GM19467 (cell line): Measurements from ENCODE around the gene NRM.

Source experiments
- ATAC-seq: cut with Tn5 transposase; IDR thresholded peaks from one replicate; pipeline ENCODE4 v1.9.1; 2021; ENCODE audit warnings: mild to moderate bottlenecking, moderate library complexity; ENCODE audit not compliant: unreplicated experiment

NRM gene

GRCh38 chr6:30689985-30690384 lies 799 bp downstream of the NRM start:
- no peak for ATAC-seq

DNA sequence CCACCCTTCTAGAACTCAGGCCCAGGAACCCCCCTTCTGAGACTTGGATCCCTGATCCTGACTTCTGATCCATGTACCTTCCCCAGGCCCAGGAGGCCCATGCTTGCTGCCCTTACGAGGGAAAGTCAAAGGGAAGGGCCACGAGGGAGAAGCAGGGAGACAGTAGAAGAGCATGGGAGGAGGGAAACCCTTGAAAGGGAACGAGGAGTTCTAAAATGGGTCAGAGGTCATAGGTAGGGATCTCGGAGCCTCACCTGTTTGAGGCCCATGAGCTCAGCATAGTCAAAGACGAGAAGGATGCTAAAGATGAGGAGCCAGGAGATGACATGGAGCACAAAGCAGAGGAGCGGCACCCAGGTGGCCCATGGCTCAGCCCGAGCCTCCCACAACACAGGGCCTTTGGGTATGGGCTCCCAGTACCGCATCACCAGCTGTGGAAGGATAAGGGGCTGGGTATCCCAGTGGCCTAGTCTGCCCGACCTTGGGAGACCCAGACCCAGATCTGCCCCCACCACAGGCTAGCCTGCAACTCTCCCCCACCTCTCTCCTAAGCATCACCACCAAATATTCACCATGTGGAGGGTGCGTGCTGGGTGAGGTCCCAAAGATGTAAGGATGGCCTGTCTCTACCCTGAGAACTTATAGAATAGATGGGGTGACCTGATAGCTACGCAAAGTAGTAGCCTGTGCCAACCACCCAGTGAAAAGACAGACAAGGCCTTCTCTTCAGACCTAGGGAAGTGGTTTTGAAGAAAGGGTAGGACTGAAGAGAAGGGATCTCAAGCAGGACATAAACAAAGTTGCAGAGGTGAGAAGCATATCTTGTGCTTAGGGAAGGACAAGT lies 1.5 kb downstream of the NRM start:
- ATAC-seq: no peak

DNA sequence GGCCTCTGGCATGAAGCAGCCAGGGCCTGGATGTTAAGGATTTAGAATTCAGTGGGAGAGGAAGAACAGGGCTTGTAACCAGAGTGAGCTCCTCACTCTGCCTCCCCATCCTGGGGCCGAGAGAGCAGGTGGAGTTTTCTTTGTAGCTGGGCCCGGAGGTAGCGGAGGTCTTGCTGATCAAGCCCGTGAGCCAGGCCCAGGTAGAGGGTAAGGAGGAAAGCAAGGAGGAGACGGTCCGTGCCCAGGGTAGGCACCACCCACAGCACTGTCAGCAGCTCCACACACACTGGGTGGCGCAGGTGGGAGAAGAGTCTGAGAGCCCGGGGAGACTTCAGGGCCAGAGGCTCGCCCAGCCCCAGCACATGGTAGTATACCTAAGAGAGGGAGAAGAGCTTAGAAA lies 2.2 kb downstream of the NRM start:
- ATAC-seq: no peak

GRCh38 chr6:30687659-30688431 lies 2.9 kb downstream of the NRM start:
- ATAC-seq: no peak

DNA sequence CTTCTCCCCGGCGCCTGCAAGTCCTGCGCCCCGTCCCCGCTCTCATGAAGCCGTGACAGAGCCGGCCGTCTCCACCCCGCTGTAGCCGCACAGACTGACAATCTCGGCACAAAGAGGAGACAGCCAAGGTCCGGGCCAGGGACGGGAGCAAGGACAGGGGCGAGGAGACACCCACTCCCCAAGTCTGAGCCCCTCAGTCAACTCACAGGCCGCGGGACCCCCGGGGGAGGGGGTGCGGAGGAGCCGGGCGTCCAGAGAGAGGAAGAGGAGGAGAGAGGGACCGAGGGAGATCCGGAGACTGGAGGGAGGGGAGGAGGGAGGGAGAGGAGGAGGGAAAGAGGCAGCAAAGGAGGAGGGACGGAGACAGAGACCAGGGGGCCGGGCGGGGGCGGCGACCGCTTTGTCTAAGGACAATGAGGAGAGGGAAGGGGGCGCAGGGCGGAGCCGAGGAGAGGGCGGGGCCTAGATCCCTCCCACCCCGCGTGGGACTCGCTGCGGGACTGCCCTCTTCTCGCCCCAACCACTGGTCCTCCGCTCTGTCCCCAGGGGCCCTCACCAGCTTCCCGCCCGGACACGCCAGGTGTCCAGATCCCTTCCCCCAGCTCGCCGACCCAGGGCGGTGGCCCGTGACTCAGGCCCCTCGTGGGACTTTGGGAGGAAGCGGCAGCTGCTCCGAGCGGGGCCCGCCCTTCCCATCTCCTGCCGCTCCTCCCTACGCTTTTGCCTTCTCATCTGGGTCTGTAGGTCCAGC lies 3.7 kb downstream of the NRM start:
- peak; percentile 43 for ATAC-seq

DNA sequence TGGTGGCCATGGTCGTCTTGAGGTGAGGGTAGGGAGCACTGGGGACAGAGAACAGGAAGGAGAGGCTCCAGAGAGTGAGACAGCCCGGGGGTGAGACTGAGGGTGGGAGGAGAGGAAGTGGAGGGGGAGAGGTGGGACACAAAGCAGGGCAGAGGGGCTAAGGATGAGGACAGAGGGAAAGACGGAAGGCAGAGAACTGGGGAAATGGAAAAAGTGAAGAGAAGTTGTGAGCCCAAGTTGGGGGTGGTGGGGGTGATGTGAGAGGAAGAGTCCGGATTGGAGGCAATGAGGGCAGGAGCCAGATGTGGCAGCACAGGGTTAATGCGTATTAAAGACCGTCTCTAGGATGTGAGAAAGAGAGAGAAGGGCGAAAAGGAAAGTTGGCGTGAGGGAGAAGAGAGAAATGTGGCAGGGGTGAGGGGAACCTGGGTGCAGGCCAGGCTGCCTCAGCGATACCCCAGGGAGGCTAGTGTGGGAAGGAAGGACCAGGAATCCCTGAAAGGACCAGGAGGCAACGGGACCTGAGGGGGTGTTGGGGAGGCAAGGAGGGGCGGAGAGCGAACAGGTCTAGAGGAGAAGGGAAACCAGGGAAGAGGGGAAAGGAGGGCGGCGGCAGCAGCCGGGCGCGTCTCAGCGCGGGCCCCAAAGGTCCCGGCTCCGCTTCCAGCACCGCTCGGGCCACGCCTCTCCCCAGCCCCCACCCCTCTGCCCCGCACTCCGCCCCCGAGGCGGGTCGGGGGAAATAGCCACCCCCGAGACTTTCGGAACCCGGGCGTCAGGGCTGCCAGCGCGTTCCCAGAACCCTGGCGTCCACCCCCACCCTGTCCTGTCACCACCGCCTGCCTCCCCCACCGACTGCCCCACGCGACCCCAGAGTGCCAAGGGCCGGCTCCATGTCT lies 4.5 kb downstream of the NRM start, which contains the start of gene PPP1R18:
TSS of gene PPP1R18 (minus strand) at position 637 of the 899 bp plus-strand sequence. CDS start at position 10, 627 bp downstream.
- ATAC-seq: no peak

- ATAC-seq: no peak
Measured at GRCh38 chr6:30685157-30686008, 5.4 kb downstream of the NRM start.

- no peak for ATAC-seq
Measured at GRCh38 chr6:30684386-30685156, 6.2 kb downstream of the NRM start.

DNA sequence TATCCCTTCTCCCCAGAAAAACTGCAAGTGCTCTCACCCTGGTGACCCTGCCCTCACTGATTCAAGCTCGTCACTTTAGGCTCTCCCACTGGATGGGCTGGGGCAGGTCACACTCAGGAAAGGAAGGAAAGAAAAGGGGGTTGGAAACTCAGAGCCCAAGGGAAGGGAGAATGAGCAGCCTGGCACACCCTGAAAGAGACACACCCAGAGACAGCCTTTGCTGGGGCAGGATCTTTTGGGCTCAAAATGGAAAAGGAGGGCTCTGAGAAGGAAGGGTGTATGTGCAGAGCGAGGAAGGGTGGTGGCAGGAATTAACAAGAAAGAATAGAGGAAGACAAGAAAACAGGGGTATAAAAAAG lies 6.8 kb downstream of the NRM start:
- ATAC-seq: no peak

GRCh38 chr6:30683183-30683979 lies 7.4 kb downstream of the NRM start:
- no peak for ATAC-seq

- ATAC-seq: peak; percentile 25
Measured at GRCh38 chr6:30682143-30683117, 8.4 kb downstream of the NRM start.

- ATAC-seq: no peak
Measured at GRCh38 chr6:30681766-30682142, 9.0 kb downstream of the NRM start.

DNA sequence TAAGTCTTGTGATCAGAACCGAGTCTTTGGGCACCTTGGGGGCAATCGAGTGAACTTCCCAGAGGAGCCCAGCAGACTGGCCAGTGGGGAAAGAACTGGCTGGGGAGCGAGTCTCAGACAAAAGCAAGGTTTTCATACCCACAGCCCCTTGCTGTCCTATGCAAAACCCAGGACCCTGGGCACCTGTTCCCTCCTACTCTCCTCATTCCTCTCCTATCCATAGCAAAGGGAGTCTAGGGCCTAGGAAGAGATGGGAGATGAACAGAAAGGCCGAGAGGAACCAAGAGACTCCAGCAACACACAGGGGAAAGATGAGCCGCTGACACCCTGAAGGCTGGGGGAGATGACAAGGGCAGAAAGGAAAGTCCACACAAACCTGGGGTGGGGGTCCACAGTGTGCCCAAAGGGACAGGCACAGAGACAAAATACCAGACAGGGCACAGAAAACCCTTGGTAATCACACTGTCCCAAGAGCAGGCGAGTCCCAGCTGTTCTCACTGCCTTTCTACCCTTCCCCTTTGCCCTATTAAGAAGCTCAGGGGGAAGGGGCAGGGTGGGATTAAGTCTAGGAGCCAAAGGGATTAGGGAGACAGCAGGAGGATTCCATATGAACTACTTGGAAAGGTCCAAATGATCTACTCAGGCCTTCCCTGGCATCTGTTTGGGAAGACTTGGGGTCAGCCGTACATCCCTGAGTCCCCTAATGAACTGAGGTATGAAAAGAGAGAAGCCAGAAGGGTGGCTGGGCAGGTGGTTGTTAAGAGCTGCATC lies 10.8 kb downstream of the NRM start:
- ATAC-seq: no peak

GRCh38 chr6:30678964-30679726 lies 11.6 kb downstream of the NRM start:
- ATAC-seq: no peak

DNA sequence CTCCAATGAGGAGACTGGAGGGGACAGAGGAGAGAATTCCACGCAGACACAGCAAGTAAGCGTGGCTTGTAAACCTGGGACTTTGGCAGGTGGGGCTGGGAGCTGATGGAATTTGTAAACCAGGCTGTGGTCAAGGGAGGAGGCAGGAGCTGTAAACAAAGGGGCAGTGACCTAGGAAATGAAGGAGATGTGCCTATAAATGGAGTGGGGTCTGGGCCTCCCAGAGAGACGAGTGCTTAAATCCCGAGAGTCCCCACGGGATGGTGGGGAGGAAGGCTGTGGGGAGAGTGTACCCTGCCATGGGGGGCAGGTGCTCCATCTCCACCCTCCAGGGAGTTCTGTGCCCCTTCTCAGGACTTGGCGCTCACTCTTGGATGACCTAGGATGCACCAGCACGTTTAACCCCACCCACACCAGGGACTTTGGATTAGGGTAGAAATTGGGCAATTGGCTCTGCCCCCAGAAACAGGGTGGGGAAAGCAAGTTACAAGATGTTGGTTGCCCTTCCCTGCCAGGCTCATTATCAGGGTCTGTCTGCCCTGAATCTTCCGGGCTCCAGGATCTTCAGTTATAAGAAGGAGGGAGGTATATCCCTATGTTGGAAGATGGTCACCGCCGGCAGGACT lies 14.0 kb downstream of the NRM start:
- ATAC-seq: no peak
